GM18951 (cell line): Measurements from ENCODE around the gene FCRL5.

Experiments
- POLR2A ChIP-seq: IDR thresholded peaks from 4 replicates; pipeline ENCODE4 v1.6.1; 2011; ENCODE audit warnings: mild to moderate bottlenecking; ENCODE audit not compliant: insufficient read length, insufficient read depth; ENCODE audit errors: extremely low read depth
- in situ Hi-C: fragments of 300-500 bp; cut with MboI; formaldehyde crosslinking; loops from one replicate; pipeline ENCODE4 v1.12.0; 2022; ENCODE audit warnings: low sequenced_read_pairs, mixed read lengths, inconsistent platforms; ENCODE audit not compliant: unreplicated experiment

Gene FCRL5

GRCh38 chr1:157551694-157552693 is at the start of gene FCRL5:
TSS of gene FCRL5 (minus strand) at chr1:157552515. CDS start at chr1:157552362, 153 bp downstream.
- TF ChIP-seq POLR2A = peak; percentile 38
- in situ Hi-C loops = no loop called here

GRCh38 chr1:157600236-157600635 is 47.9 kb upstream of the FCRL5 start:
- in situ Hi-C loops = no loop called here
- TF ChIP-seq POLR2A = no peak

GRCh38 chr1:157597959-157598667 is 45.8 kb upstream of the FCRL5 start, which contains the start of gene FCRL4:
TSS of gene FCRL4 (minus strand) at chr1:157598085. CDS start at chr1:157597944, 141 bp downstream.
- in situ Hi-C loops = no loop called here
- no peak for TF ChIP-seq POLR2A

- in situ Hi-C loops = no loop called here
Measured at GRCh38 chr1:157596384-157596783, 44.1 kb upstream of the FCRL5 start.

GRCh38 chr1:157595356-157595755 is 43.0 kb upstream of the FCRL5 start:
- in situ Hi-C loops = no loop called here
- TF ChIP-seq POLR2A = no peak

More at GRCh38 chr1:157596384-157596783, 44.1 kb upstream of the FCRL5 start:
- TF ChIP-seq POLR2A = no peak

- TF ChIP-seq POLR2A = no peak
- in situ Hi-C loops = no loop called here
Measured at GRCh38 chr1:157585984-157586383, 33.7 kb upstream of the FCRL5 start.

- in situ Hi-C loops = no loop called here
- no peak for TF ChIP-seq POLR2A
Measured at GRCh38 chr1:157584503-157584902, 32.2 kb upstream of the FCRL5 start.

GRCh38 chr1:157580828-157581210 is 28.5 kb upstream of the FCRL5 start:
- no peak for TF ChIP-seq POLR2A
- in situ Hi-C loops = no loop called here

GRCh38 chr1:157580179-157580827 is 28.0 kb upstream of the FCRL5 start:
- TF ChIP-seq POLR2A = no peak
- in situ Hi-C loops = no loop called here

GRCh38 chr1:157577420-157577819 is 25.1 kb upstream of the FCRL5 start:
- in situ Hi-C loops = no loop called here
- no peak for TF ChIP-seq POLR2A

- no peak for TF ChIP-seq POLR2A
- in situ Hi-C loops = no loop called here
Measured at GRCh38 chr1:157575744-157576143, 23.4 kb upstream of the FCRL5 start.

GRCh38 chr1:157574836-157575235 is 22.5 kb upstream of the FCRL5 start:
- no peak for TF ChIP-seq POLR2A
- in situ Hi-C loops = no loop called here
